Chondrocyte (in vitro differentiated cells): ENCODE data around the gene EIF4ENIF1. TPM values are rescaled to one million over a fixed set of nuclear protein-coding genes. Genes with fewer than 3 reads are reported as not detected.
"Not testable (repeated sequence)": the region's sequence is repeated elsewhere in the genome, so short reads cannot be mapped to it uniquely, and the experiment has no call there.

ENCODE experiments used
- DNase-seq: peaks from one replicate; pipeline ENCODE4 v3.0.0; 2021; ENCODE audit warnings: mixed read lengths, low spot score
- H3K27ac Mint-ChIP-seq: one replicate; pipeline ENCODE4 v1.8.0; 2021; ENCODE audit warnings: mild to moderate bottlenecking, moderate library complexity, mixed read lengths; ENCODE audit not compliant: unreplicated experiment
- H3K27me3 Mint-ChIP-seq: 2 replicates; pipeline ENCODE4 v1.8.0; 2021; ENCODE audit warnings: low read depth, mixed read lengths
- H3K36me3 Mint-ChIP-seq: 2 replicates; pipeline ENCODE4 v1.8.0; 2021; ENCODE audit warnings: low read depth, mixed read lengths
- H3K4me1 Mint-ChIP-seq: 2 replicates; pipeline ENCODE4 v1.8.0; 2021; ENCODE audit warnings: low read depth, mild to moderate bottlenecking, mixed read lengths
- H3K4me3 Mint-ChIP-seq: one replicate; pipeline ENCODE4 v1.8.0; 2021; ENCODE audit warnings: mild to moderate bottlenecking, moderate library complexity, mixed read lengths; ENCODE audit not compliant: unreplicated experiment
- H3K9me3 Mint-ChIP-seq: 2 replicates; pipeline ENCODE4 v1.8.0; 2021; ENCODE audit warnings: low read depth, mixed read lengths
- CTCF ChIP-seq: fragments of 200-600 bp; sonication (generic); IDR thresholded peaks from 2 replicates; pipeline ENCODE4 v1.5.0; 2021; ENCODE audit warnings: antibody characterized with exemption, mild to moderate bottlenecking, moderate library complexity
- total RNA-seq: library from RNA; stranded (reverse); gene quantifications from 3 replicates; pipeline ENCODE4 v1.2.1, GENCODE V29; 2021

Gene EIF4ENIF1
- total RNA-seq, 1 donor from 2014 or later: 29.3 TPM

- H3K9me3 Mint-ChIP-seq: no peaks in the 10 kb centered on the region
- no peak overlapping the region for H3K4me3 Mint-ChIP-seq
- no peak for TF ChIP-seq CTCF
- no peak for DNase-seq
- no peaks in the 10 kb centered on the region for H3K27me3 Mint-ChIP-seq
- no peaks in the 10 kb centered on the region for H3K36me3 Mint-ChIP-seq
- H3K27ac Mint-ChIP-seq: peak overlapping the region; percentile 39
- H3K4me1 Mint-ChIP-seq: peaks cover 31% of the 10 kb centered on the region
Measured at GRCh38 chr22:31532060-31532459, 42.4 kb upstream of the EIF4ENIF1 start.

GRCh38 chr22:31530823-31531195 lies 41.2 kb upstream of the EIF4ENIF1 start:
- no peak for DNase-seq
- H3K27ac Mint-ChIP-seq: peak overlapping the region; percentile 94

GRCh38 chr22:31526270-31526669 lies 36.6 kb upstream of the EIF4ENIF1 start:
- no peaks in the 10 kb centered on the region for H3K27me3 Mint-ChIP-seq
- no peak for DNase-seq
- no peak for TF ChIP-seq CTCF
- no peak overlapping the region for H3K4me3 Mint-ChIP-seq
- peaks cover 3% of the 10 kb centered on the region for H3K36me3 Mint-ChIP-seq
- H3K27ac Mint-ChIP-seq: no peak overlapping the region
- H3K9me3 Mint-ChIP-seq: no peaks in the 10 kb centered on the region
- H3K4me1 Mint-ChIP-seq: peaks cover 18% of the 10 kb centered on the region

More at GRCh38 chr22:31530823-31531195, 41.2 kb upstream of the EIF4ENIF1 start:
- Mint-ChIP-seq H3K9me3 (no peaks in the 10 kb centered on the region), H3K36me3 (peaks cover 2% of the 10 kb centered on the region), H3K27me3 (no peaks in the 10 kb centered on the region), H3K4me3 (peak overlapping the region; percentile 29), H3K4me1 (peaks cover 31% of the 10 kb centered on the region)
- no peak for TF ChIP-seq CTCF

GRCh38 chr22:31524132-31524531 lies 34.5 kb upstream of the EIF4ENIF1 start:
- not testable (repeated sequence) for H3K4me3 Mint-ChIP-seq, H3K27me3 Mint-ChIP-seq, H3K27ac Mint-ChIP-seq, H3K4me1 Mint-ChIP-seq, H3K9me3 Mint-ChIP-seq, H3K36me3 Mint-ChIP-seq, DNase-seq

- DNase-seq: no peak
- no peaks in the 10 kb centered on the region for H3K9me3 Mint-ChIP-seq
- H3K4me1 Mint-ChIP-seq: no peaks in the 10 kb centered on the region
- H3K4me3 Mint-ChIP-seq: no peak overlapping the region
- peaks cover under 1% of the 10 kb centered on the region for H3K36me3 Mint-ChIP-seq
- H3K27ac Mint-ChIP-seq: no peak overlapping the region
- TF ChIP-seq CTCF: no peak
- no peaks in the 10 kb centered on the region for H3K27me3 Mint-ChIP-seq
Measured at GRCh38 chr22:31520051-31520450, 30.4 kb upstream of the EIF4ENIF1 start.

- no peak for TF ChIP-seq CTCF
- Mint-ChIP-seq H3K36me3 (peaks cover 17% of the 10 kb centered on the region), H3K27me3 (no peaks in the 10 kb centered on the region), H3K4me3 (no peak overlapping the region), H3K9me3 (peaks cover 10% of the 10 kb centered on the region), H3K27ac (no peak overlapping the region), H3K4me1 (no peaks in the 10 kb centered on the region)
- DNase-seq: no peak
Measured at GRCh38 chr22:31509061-31509762, 19.6 kb upstream of the EIF4ENIF1 start.
